Measurements from ENCODE around the gene CINP.
A peak's percentile ranks its signal among the peaks of the same experiment; 100 is the strongest.
"Not testable (repeated sequence)": the region's sequence is repeated elsewhere in the genome, so short reads cannot be mapped to it uniquely, and the experiment has no call there.

Gene CINP

GRCh38 chr14:102320671-102321455 is 41.8 kb downstream of the CINP start:
- DNase-seq (ENCODE audit: low read depth): no peak

GRCh38 chr14:102320033-102320660 is 42.5 kb downstream of the CINP start:
- no peak for DNase-seq (ENCODE audit: low read depth)

GRCh38 chr14:102319351-102320032 is 43.2 kb downstream of the CINP start, which contains the start of gene ZNF839:
Gene ZNF839 (plus strand): TSS chr14:102319746. CDS start chr14:102319766, 20 bp downstream.
- peak; percentile 91 for DNase-seq (ENCODE audit: low read depth)

- no peak for DNase-seq (ENCODE audit: low read depth)
Observed at GRCh38 chr14:102318781-102319276, 43.9 kb downstream of the CINP start.

GRCh38 chr14:102317564-102318248 is 45.0 kb downstream of the CINP start:
- no peak for DNase-seq (ENCODE audit: low read depth)

- peak; percentile 94 for DNase-seq (ENCODE audit: low read depth)
Observed at GRCh38 chr14:102316743-102317563, 45.7 kb downstream of the CINP start.

GRCh38 chr14:102316338-102316742 is 46.4 kb downstream of the CINP start:
- no peak for DNase-seq (ENCODE audit: low read depth)

GRCh38 chr14:102315121-102315520 is 47.6 kb downstream of the CINP start:
- DNase-seq (ENCODE audit: low read depth): no peak

GRCh38 chr14:102314242-102315011 is 48.3 kb downstream of the CINP start:
- peak; percentile 68 for DNase-seq (ENCODE audit: low read depth)

- peak; percentile 94 for DNase-seq (ENCODE audit: low read depth)
Observed at GRCh38 chr14:102304611-102305506, 57.8 kb downstream of the CINP start, which contains the start of gene MOK. Gene MOK (minus strand): TSS chr14:102305164. CDS start chr14:102304968, 196 bp downstream.

- DNase-seq (ENCODE audit: low read depth): no peak
Observed at GRCh38 chr14:102303664-102304063, 59.0 kb downstream of the CINP start.

GRCh38 chr14:102298303-102299070 is 64.2 kb downstream of the CINP start:
- DNase-seq (ENCODE audit: low read depth): not testable (repeated sequence)
